Small intestine (tissue), 7 donors: Measurements from ENCODE around the gene CHST1. TPM values are rescaled to one million over a fixed set of nuclear protein-coding genes. Genes with fewer than 3 reads are reported as not detected.

ENCODE experiments used
- DNase-seq, 2 donors: peaks; one replicate each; pipeline versions ENCODE4 v3.0.0 to v3.0.0-alpha.2; 2013
- FAIRE-seq: peaks from 2 replicates; lab custom pipeline; 2012; peaks lifted over from hg19 to GRCh38; lab: Jason Lieb, UNC
- H3K27ac ChIP-seq, 3 donors: one replicate each; pipeline ENCODE4 v1.5.1; 2013; ENCODE audit warnings: low read length in 2 of 3, mild to moderate bottlenecking in 2 of 3, control low read depth in 1 of 3, inconsistent platforms in 1 of 3, low read depth in 1 of 3, moderate library complexity in 1 of 3
- H3K27me3 ChIP-seq, 3 donors: one replicate each; pipeline ENCODE4 v1.6.1; 2013; ENCODE audit warnings: low read length in 3 of 3, inconsistent platforms in 1 of 3; ENCODE audit not compliant: control insufficient read depth in 3 of 3, insufficient read depth in 3 of 3
- H3K36me3 ChIP-seq, 3 donors: one replicate each; pipeline ENCODE4 v1.6.1; 2013; ENCODE audit warnings: low read length in 3 of 3, inconsistent platforms in 1 of 3, low read depth in 1 of 3, mild to moderate bottlenecking in 1 of 3, moderate library complexity in 1 of 3; ENCODE audit not compliant: control insufficient read depth in 3 of 3, insufficient read depth in 2 of 3
- H3K4me1 ChIP-seq, 3 donors: one replicate each; pipeline ENCODE4 v1.6.1; 2013; ENCODE audit warnings: low read length in 2 of 3, inconsistent platforms in 1 of 3, low read depth in 1 of 3, mild to moderate bottlenecking in 1 of 3, moderate library complexity in 1 of 3; ENCODE audit not compliant: control insufficient read depth in 3 of 3, insufficient read depth in 2 of 3
- H3K4me3 ChIP-seq, 3 donors: one replicate each; pipeline ENCODE4 v1.5.1; 2013; ENCODE audit warnings: low read length in 3 of 3, control low read depth in 1 of 3, inconsistent platforms in 1 of 3, low read depth in 1 of 3, mild to moderate bottlenecking in 1 of 3, moderate library complexity in 1 of 3
- H3K9me3 ChIP-seq, 2 donors: one replicate each; pipeline ENCODE4 v1.6.1; 2013; ENCODE audit warnings: low read depth in 1 of 2, low read length in 1 of 2; ENCODE audit not compliant: control insufficient read depth in 2 of 2, insufficient read depth in 1 of 2
- WGBS, 3 donors: extraction: QIAGEN DNeasy Blood & Tissue Kit; methylation state at CpG; one replicate each; pipeline ENCODE4 v1.1.7; 2013; 5-methylcytosine and 5-hydroxymethylcytosine counted together
- polyA plus RNA-seq, 4 donors: library from polyadenylated mRNA; stranded (reverse) in 3 of 4; unstranded in 1 of 4; fragments of 200-250 nt in 3 of 4; fragments of 120-200 nt in 1 of 4; gene quantifications; one replicate each; pipeline versions ENCODE4 v1.2.1 to v1.2.3, GENCODE V29; 2013
- donor health status: healthy with polysubstance abuse.
- donor health status: control.
- donor health status: control.
- donor health status: Bipolar disorder and iron deficiency.
- donor health status: healthy.

The CHST1 gene
- polyA plus RNA-seq, 4 donors = 0.27 to 2.2 (median 1.1) TPM; not detected in 1

DNA sequence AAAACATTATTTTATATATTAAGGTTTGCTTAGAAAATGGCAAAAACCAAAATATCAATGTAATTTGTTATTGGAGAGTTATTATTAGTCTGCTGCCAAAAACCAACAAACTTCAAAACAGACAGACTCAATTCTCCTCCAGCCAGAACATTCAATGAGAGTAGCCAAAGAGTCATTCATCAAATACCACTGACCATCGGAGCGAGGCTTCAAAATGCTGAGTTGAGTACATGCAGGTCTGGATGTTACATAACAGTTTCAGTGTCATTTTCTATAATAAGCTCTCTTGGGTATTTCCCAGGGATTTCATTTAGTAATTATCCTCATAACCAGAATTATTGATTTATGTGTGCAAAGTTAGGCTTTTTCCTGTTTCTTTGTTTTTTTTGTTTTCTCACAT, 42.6 kb downstream of the CHST1 start:
- no peak for DNase-seq
- 51 to 85% (median 74%) methylated on average over 2 of the region's 2 CpGs for WGBS, 3 donors
- Histone ChIP-seq H3K4me3 (no peak overlapping the region), H3K36me3 (no peaks in the 10 kb centered on the region), H3K9me3 (peaks cover 0 to 21% of the 10 kb centered on the region in 2 donors), H3K27me3 (peaks cover 0 to 8% (median 7%) of the 10 kb centered on the region in 3 donors), H3K27ac (no peak overlapping the region), H3K4me1 (no peaks in the 10 kb centered on the region)
- FAIRE-seq = no peak

DNA sequence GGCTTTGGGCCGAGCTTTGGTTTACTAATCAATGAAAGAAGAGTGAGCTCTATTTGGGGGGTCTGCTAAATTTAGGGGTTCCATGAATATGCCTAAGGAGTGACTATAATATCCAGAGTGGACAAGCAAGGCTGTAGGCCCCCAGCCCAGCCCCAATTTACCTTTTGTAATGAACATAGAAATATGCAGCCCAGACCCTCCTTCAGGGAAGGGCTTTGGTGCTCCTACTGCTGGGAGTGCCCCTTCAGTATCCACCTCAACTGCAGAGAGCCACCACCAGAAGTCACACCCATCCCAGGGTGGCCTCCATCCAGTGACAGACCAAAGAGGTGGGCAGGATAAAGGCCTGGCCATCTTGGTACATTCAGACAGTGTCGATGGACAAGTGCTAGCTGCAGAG, 43.1 kb downstream of the CHST1 start:
- H3K9me3 ChIP-seq = peaks cover 0 to 18% of the 10 kb centered on the region in 2 donors
- H3K36me3 ChIP-seq = no peaks in the 10 kb centered on the region
- H3K27ac ChIP-seq = no peak overlapping the region
- 84 to 93% (median 84%) methylated on average over 2 of the region's 2 CpGs for WGBS, 3 donors
- FAIRE-seq (no peak), DNase-seq (no peak)
- no peaks in the 10 kb centered on the region for H3K4me1 ChIP-seq
- H3K4me3 ChIP-seq = no peak overlapping the region
- peaks cover 0 to 8% (median 7%) of the 10 kb centered on the region in 3 donors for H3K27me3 ChIP-seq

DNA sequence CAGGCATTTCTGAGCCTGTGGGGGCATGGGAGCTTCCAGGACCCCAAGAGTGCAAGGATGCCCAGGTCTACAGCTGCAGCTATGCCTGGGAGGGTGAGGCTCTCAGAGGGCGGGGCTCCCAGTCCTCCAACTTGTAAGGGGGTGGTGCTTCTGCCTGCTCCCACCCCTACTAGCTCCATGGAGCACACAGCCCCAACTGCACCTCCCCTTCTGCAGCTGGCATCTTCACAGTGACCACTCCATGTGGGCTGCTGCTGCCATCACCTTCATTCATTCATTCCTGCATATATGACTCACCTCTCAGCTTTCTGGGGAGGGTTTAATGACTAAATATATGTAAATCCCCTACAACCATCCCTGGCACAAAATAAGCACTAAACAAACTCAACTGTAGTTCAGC, 43.8 kb downstream of the CHST1 start:
- H3K4me1 ChIP-seq = no peaks in the 10 kb centered on the region
- DNase-seq (no peak), FAIRE-seq (no peak)
- H3K27ac ChIP-seq = no peak overlapping the region
- no peaks in the 10 kb centered on the region for H3K36me3 ChIP-seq
- H3K27me3 ChIP-seq = peaks cover 0 to 8% (median 7%) of the 10 kb centered on the region in 3 donors
- 20 to 63% (median 44%) methylated on average over 1 of the region's 1 CpG for WGBS, 3 donors
- no peak overlapping the region for H3K4me3 ChIP-seq
- peaks cover 0 to 18% of the 10 kb centered on the region in 2 donors for H3K9me3 ChIP-seq

- H3K36me3 ChIP-seq = no peaks in the 10 kb centered on the region
- H3K4me1 ChIP-seq = no peaks in the 10 kb centered on the region
- WGBS, 3 donors = 75 to 88% (median 86%) methylated on average over 3 of the region's 3 CpGs
- DNase-seq = no peak
- FAIRE-seq = no peak
- peaks cover 0 to 18% of the 10 kb centered on the region in 2 donors for H3K9me3 ChIP-seq
- H3K27ac ChIP-seq = no peak overlapping the region
- no peak overlapping the region for H3K4me3 ChIP-seq
- H3K27me3 ChIP-seq = peaks cover 0 to 7% (median 6%) of the 10 kb centered on the region in 3 donors
Observed at GRCh38 chr11:45620243-45620642, 45.2 kb downstream of the CHST1 start.

- H3K4me1 ChIP-seq = no peaks in the 10 kb centered on the region
- H3K36me3 ChIP-seq = no peaks in the 10 kb centered on the region
- no peak overlapping the region for H3K4me3 ChIP-seq
- FAIRE-seq (no peak), DNase-seq (no peak)
- H3K27me3 ChIP-seq = peaks cover 0 to 7% (median 4%) of the 10 kb centered on the region in 3 donors
- peaks cover 0 to 18% of the 10 kb centered on the region in 2 donors for H3K9me3 ChIP-seq
- no peak overlapping the region for H3K27ac ChIP-seq
Observed at GRCh38 chr11:45618897-45619296, 46.5 kb downstream of the CHST1 start.

DNA sequence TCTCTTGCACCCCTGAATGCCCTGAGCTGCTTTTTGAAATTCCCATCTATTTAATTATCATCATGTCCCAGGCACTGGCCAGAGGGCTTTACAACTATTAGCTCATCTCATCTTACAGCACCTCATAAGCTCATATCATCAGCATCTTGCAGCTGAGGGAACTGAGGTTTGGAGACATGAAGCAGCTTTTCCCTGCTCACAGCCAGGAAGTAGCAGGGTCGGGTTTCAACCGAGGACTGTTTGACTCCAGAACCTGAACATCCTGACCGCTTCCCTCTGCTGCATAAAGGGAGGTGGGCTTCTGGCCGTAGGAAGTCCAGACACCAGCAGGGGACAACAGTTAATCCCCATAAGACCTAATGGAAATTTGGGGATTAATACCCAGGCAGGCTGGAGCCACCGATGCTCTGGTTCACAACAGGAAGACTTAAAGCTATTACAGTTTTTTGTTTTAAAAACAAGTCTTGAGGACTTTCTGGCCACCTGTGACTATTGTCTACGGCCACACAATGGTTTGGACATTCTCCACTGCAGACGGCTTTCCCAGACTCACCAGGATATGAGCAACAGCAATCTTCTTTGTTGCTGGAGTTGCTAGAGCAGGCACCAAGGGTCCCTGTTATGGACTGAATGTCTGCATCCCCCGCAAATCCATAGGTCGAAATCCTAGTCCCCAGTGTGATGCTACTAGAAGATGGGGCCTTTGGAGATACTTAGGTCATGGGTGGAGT, 47.4 kb downstream of the CHST1 start:
- no peak overlapping the region for H3K27ac ChIP-seq
- H3K4me1 ChIP-seq = no peaks in the 10 kb centered on the region
- DNase-seq (no peak), FAIRE-seq (no peak)
- WGBS, 3 donors = 50 to 51% (median 50%) methylated on average over 9 of the region's 9 CpGs
- H3K27me3 ChIP-seq = peaks cover 0 to 7% (median 4%) of the 10 kb centered on the region in 3 donors
- peaks cover 0 to 18% of the 10 kb centered on the region in 2 donors for H3K9me3 ChIP-seq
- H3K36me3 ChIP-seq = no peaks in the 10 kb centered on the region
- no peak overlapping the region for H3K4me3 ChIP-seq

DNA sequence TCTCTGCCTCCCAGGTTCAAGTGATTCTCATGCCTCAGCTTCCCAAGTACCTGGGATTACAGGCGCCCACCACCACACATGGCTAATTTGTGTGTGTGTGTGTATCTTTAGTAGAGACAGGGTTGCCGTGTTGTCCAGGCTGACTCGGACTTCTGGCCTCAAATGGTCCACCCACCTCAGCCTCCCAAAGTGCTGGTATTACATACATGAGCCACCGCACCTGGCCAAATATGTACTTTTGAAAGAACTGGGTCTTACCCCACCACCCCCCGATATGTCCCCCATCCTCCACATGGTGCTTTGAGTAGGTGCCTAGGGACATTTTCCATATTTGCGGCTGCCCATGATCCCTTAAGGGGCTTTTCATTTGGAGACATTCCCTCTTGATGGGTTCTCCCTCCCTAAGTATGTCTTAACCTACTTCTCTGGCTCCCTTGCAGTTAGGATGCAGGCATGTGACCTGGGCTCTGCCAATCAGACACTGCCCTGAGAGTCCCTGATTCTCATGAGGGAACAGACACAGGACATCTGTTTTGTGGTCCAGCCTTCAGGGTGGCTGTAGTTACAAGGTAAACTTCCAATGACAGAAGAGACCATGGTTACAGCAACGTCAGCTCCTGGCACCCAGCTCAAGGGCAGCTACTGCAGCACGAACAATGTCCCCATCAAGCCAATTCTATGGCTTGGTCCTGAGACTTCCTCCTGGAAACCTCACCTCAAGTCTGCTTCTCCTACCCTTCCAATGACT, 48.4 kb downstream of the CHST1 start:
- FAIRE-seq (no peak), DNase-seq (no peak)
- WGBS, 3 donors = 75 to 87% (median 79%) methylated on average over 8 of the region's 8 CpGs
- H3K27ac ChIP-seq = no peak overlapping the region
- H3K4me1 ChIP-seq = no peaks in the 10 kb centered on the region
- no peaks in the 10 kb centered on the region for H3K36me3 ChIP-seq
- no peak overlapping the region for H3K4me3 ChIP-seq
- H3K9me3 ChIP-seq = peaks cover 0 to 18% of the 10 kb centered on the region in 2 donors
- peaks cover 0 to 7% (median 4%) of the 10 kb centered on the region in 3 donors for H3K27me3 ChIP-seq

DNA sequence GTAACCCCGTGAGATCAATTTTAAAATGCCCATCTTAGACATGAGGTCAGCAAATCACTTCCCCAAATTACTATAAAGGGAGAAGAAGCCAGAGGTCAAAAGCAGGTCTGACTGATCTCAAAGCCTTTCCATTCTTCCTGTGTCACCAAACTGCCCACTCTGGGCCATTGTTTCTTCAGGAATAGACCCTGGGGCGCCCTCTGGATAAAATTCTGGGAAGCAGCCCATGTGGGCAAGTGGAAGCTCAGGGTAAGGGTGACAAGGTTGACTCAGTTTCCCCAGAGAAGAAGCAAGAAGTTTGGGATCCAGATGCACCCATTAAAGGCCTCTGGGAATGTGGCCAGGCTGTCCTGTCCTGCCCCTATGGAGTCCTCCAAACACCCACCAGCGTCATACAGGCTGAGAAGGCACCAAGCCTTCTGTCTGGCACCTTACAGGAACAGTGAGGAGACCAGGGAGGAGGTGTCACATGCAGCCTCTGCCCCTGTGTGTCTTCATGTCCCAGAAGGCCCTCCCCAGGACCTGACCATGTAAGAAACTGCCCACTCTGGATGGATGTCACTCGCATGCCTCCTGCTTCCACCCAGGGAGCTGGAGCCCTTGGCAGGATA, 50.1 kb downstream of the CHST1 start:
- H3K27me3 ChIP-seq = peaks cover 0 to 7% (median 4%) of the 10 kb centered on the region in 3 donors
- no peaks in the 10 kb centered on the region for H3K36me3 ChIP-seq
- no peak overlapping the region for H3K4me3 ChIP-seq
- peaks cover 0 to 4% of the 10 kb centered on the region in 2 donors for H3K9me3 ChIP-seq
- DNase-seq = no peak
- no peak overlapping the region for H3K27ac ChIP-seq
- no peaks in the 10 kb centered on the region for H3K4me1 ChIP-seq
- WGBS, 3 donors = 68 to 77% (median 69%) methylated on average over 4 of the region's 4 CpGs
- FAIRE-seq = no peak
